ENCODE data around the gene CLIP2. TPM values are rescaled to one million over a fixed set of nuclear protein-coding genes. Genes with fewer than 3 reads are reported as not detected.
"Not testable (repeated sequence)": the region's sequence is repeated elsewhere in the genome, so short reads cannot be mapped to it uniquely, and the experiment has no call there.

The CLIP2 gene
- total RNA-seq, 1 donor from 2014 or later, result 61.7 TPM

GRCh38 chr7:74388880-74389415, 99.7 kb downstream of the CLIP2 start:
- Mint-ChIP-seq H3K27me3 (no peaks in the 10 kb centered on the region), H3K27ac (no peak overlapping the region), H3K36me3 (ENCODE audit: low read depth) (peaks cover 27% of the 10 kb centered on the region), H3K4me3 (no peak overlapping the region), H3K4me1 (no peaks in the 10 kb centered on the region), H3K9me3 (no peaks in the 10 kb centered on the region)
- intact Hi-C loops (cut with micrococcal nuclease), result no loop called here
- no peak for TF ChIP-seq CTCF (IDR thresholded peaks at IDR 0.05)
- ChIA-PET CTCF (interaction anchor here (0.9 to 1.4 kb wide), 2 partner anchors 12 to 182 kb away, joined by 3 to 6 read pairs; no protein-coding TSS in a partner anchor), POLR2A (interaction anchor here (0.7 kb wide), 1 partner anchor 199 kb away, joined by 14 read pairs; no protein-coding TSS in a partner anchor)
- DNase-seq (no peak), ATAC-seq (ENCODE audit: low read depth) (no peak)

- H3K27ac Mint-ChIP-seq; DNase-seq; ATAC-seq (ENCODE audit: low read depth); H3K4me3 Mint-ChIP-seq; intact Hi-C loops (cut with micrococcal nuclease); H3K4me1 Mint-ChIP-seq; H3K9me3 Mint-ChIP-seq; H3K27me3 Mint-ChIP-seq: not testable (repeated sequence)
- CTCF ChIA-PET, result interaction anchor here (2.6 kb wide), 1 partner anchor 187 kb away, joined by 8 read pairs; no protein-coding TSS in a partner anchor
- peaks cover 37% of the 10 kb centered on the region for H3K36me3 Mint-ChIP-seq (ENCODE audit: low read depth)
- POLR2A ChIA-PET, result interaction anchor here (0.6 kb wide), 1 partner anchor 1461 kb away, joined by 7 read pairs; no protein-coding TSS in a partner anchor
These were observed 104.5 kb downstream of the CLIP2 start for GRCh38 chr7:74393722-74394121.

- H3K9me3 Mint-ChIP-seq; intact Hi-C loops (cut with micrococcal nuclease); ATAC-seq (ENCODE audit: low read depth); H3K4me1 Mint-ChIP-seq; H3K4me3 Mint-ChIP-seq; DNase-seq; H3K27ac Mint-ChIP-seq; H3K27me3 Mint-ChIP-seq: not testable (repeated sequence)
- ChIA-PET CTCF (interaction anchor here (0.6 to 2.6 kb wide), 2 partner anchors 80 to 188 kb away, joined by 3 to 8 read pairs; no protein-coding TSS in a partner anchor), POLR2A (interaction anchor here (1.3 kb wide), 1 partner anchor 185 kb away, joined by 6 read pairs; the partner anchor contains the start of gene LAT2)
- peaks cover 32% of the 10 kb centered on the region for H3K36me3 Mint-ChIP-seq (ENCODE audit: low read depth)
These were observed 105.4 kb downstream of the CLIP2 start for GRCh38 chr7:74394601-74395000.

- ChIA-PET POLR2A (no interaction called here), CTCF (interaction anchor here (0.9 to 1.1 kb wide), 2 partner anchors 189 to 216 kb away, joined by 3 to 10 read pairs; no protein-coding TSS in a partner anchor)
These were observed 106.6 kb downstream of the CLIP2 start for GRCh38 chr7:74395745-74396311.

GRCh38 chr7:74396993-74397392, 107.8 kb downstream of the CLIP2 start:
- intact Hi-C loops (cut with micrococcal nuclease), result no loop called here
- Mint-ChIP-seq H3K27ac (no peak overlapping the region), H3K9me3 (no peaks in the 10 kb centered on the region), H3K4me1 (no peaks in the 10 kb centered on the region), H3K4me3 (no peak overlapping the region), H3K27me3 (no peaks in the 10 kb centered on the region), H3K36me3 (ENCODE audit: low read depth) (peaks cover 37% of the 10 kb centered on the region)
- no peak for ATAC-seq (ENCODE audit: low read depth)
- ChIA-PET POLR2A (interaction anchor here (0.7 kb wide), 1 partner anchor 150 kb away, joined by 3 read pairs; no protein-coding TSS in a partner anchor), CTCF (no interaction called here)
- DNase-seq, result no peak
- TF ChIP-seq CTCF (IDR thresholded peaks at IDR 0.05), result no peak

More at GRCh38 chr7:74395745-74396311, 106.6 kb downstream of the CLIP2 start:
- DNase-seq, result no peak
- H3K4me3 Mint-ChIP-seq, result no peak overlapping the region
- no peaks in the 10 kb centered on the region for H3K27me3 Mint-ChIP-seq
- no peak overlapping the region for H3K27ac Mint-ChIP-seq
- peaks cover 36% of the 10 kb centered on the region for H3K36me3 Mint-ChIP-seq (ENCODE audit: low read depth)
- no peaks in the 10 kb centered on the region for H3K9me3 Mint-ChIP-seq
- intact Hi-C loops (cut with micrococcal nuclease), result no loop called here
- TF ChIP-seq CTCF (IDR thresholded peaks at IDR 0.05), result no peak
- ATAC-seq (ENCODE audit: low read depth), result no peak
- H3K4me1 Mint-ChIP-seq, result no peaks in the 10 kb centered on the region

GRCh38 chr7:74398426-74398825, 109.2 kb downstream of the CLIP2 start:
- H3K27me3 Mint-ChIP-seq, result no peaks in the 10 kb centered on the region
- DNase-seq (no peak), ATAC-seq (ENCODE audit: low read depth) (no peak)
- intact Hi-C loops (cut with micrococcal nuclease), result no loop called here
- no peaks in the 10 kb centered on the region for H3K9me3 Mint-ChIP-seq
- ChIA-PET POLR2A (no interaction called here), CTCF (interaction anchor here (5.5 kb wide), 1 partner anchor 193 kb away, joined by 133 read pairs; the partner anchor contains the start of gene LAT2)
- H3K36me3 Mint-ChIP-seq (ENCODE audit: low read depth), result peaks cover 40% of the 10 kb centered on the region
- no peaks in the 10 kb centered on the region for H3K4me1 Mint-ChIP-seq
- no peak overlapping the region for H3K27ac Mint-ChIP-seq
- no peak for TF ChIP-seq CTCF (IDR thresholded peaks at IDR 0.05)
- H3K4me3 Mint-ChIP-seq, result no peak overlapping the region

Data from activated B cell treated with CpG ODN at 0.5 μM for 24 hours (primary cell).